ENCODE data around the gene P2RY11.

DNA sequence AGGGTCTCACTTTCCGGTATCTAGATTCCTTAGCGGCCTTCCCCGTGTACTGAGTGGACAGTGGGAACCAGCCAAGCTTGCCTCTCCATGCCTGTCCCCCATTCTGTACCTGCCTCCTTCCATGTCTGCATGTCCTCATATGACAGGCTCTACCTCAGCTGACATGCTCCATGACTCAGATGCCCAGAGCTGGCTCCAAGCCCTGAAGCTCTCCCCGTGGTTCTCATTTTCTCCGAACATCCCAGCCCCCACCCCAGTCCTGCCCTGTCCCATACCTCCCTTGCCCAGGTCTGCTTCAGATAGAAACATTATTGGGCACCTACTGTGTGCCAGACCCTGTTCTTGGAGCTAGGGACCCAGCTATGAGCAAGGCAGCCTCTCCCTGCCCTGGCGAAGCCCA, 42.4 kb upstream of the P2RY11 start:
- no peak for TF ChIP-seq TAF1 (IDR thresholded peaks at IDR 0.05; ENCODE audit: low read depth, low read length)
- no peak for TF ChIP-seq POLR2AphosphoS5 (IDR thresholded peaks at IDR 0.05; ENCODE audit: low read depth, low read length)
- TF ChIP-seq POLR2A (IDR thresholded peaks at IDR 0.05; ENCODE audit: low read depth, low read length), result no peak
- TF ChIP-seq SPI1 (IDR thresholded peaks at IDR 0.05; ENCODE audit: low read depth, low read length), result no peak
- no peak for TF ChIP-seq POU2F2 (IDR thresholded peaks at IDR 0.05; ENCODE audit: low read depth, low read length)
- TF ChIP-seq PAX5 (IDR thresholded peaks at IDR 0.05; ENCODE audit: insufficient read depth, low read length, severe bottlenecking), result no peak

Measured in GM12891 (cell line).